Chondrocyte (in vitro differentiated cells): Measurements from ENCODE around the gene MEX3B. TPM values are rescaled to one million over a fixed set of nuclear protein-coding genes. Genes with fewer than 3 reads are reported as not detected.

Experiments used
- DNase-seq: peaks from one replicate; pipeline ENCODE4 v3.0.0; 2021; ENCODE audit warnings: mixed read lengths, low spot score
- H3K27ac Mint-ChIP-seq: one replicate; pipeline ENCODE4 v1.8.0; 2021; ENCODE audit warnings: mild to moderate bottlenecking, moderate library complexity, mixed read lengths; ENCODE audit not compliant: unreplicated experiment
- H3K27me3 Mint-ChIP-seq: 2 replicates; pipeline ENCODE4 v1.8.0; 2021; ENCODE audit warnings: low read depth, mixed read lengths
- H3K36me3 Mint-ChIP-seq: 2 replicates; pipeline ENCODE4 v1.8.0; 2021; ENCODE audit warnings: low read depth, mixed read lengths
- H3K4me1 Mint-ChIP-seq: 2 replicates; pipeline ENCODE4 v1.8.0; 2021; ENCODE audit warnings: low read depth, mild to moderate bottlenecking, mixed read lengths
- H3K4me3 Mint-ChIP-seq: one replicate; pipeline ENCODE4 v1.8.0; 2021; ENCODE audit warnings: mild to moderate bottlenecking, moderate library complexity, mixed read lengths; ENCODE audit not compliant: unreplicated experiment
- H3K9me3 Mint-ChIP-seq: 2 replicates; pipeline ENCODE4 v1.8.0; 2021; ENCODE audit warnings: low read depth, mixed read lengths
- long read RNA-seq: library from polyadenylated mRNA; stranded (forward); transcript quantifications from one replicate; pipeline ENCODE4 v2.0.0, GENCODE V29; 2021
- total RNA-seq: library from RNA; stranded (reverse); gene quantifications from 3 replicates; pipeline ENCODE4 v1.2.1, GENCODE V29; 2021
- TF ChIP-seq, protein P1 (sequence below): fragments of 200-600 bp; sonication (generic); IDR thresholded peaks from 2 replicates; pipeline ENCODE4 v1.5.0; 2021; ENCODE audit warnings: antibody characterized with exemption, mild to moderate bottlenecking, moderate library complexity

MEX3B gene
- total RNA-seq = 25.5 to 55.8 TPM (median 52.7 TPM) in 3 replicates
- long read RNA-seq, full-length matches to known transcripts = 69 of 69 reads
- long read RNA-seq, partial matches to known transcripts = 0 of 69 reads
- long read RNA-seq, other reads (novel, unspliced or antisense) = 0 of 69 reads

- peak; percentile 98 for DNase-seq
- Mint-ChIP-seq H3K4me1 (peaks cover 24% of the 10 kb centered on the region), H3K4me3 (peak within 1 kb of the TSS; percentile 92), H3K27me3 (no peaks in the 10 kb centered on the region), H3K27ac (peak within 1 kb of the TSS; percentile 95), H3K36me3 (peaks cover 13% of the 10 kb centered on the region), H3K9me3 (no peaks in the 10 kb centered on the region)
- TF ChIP-seq, protein P1, sequence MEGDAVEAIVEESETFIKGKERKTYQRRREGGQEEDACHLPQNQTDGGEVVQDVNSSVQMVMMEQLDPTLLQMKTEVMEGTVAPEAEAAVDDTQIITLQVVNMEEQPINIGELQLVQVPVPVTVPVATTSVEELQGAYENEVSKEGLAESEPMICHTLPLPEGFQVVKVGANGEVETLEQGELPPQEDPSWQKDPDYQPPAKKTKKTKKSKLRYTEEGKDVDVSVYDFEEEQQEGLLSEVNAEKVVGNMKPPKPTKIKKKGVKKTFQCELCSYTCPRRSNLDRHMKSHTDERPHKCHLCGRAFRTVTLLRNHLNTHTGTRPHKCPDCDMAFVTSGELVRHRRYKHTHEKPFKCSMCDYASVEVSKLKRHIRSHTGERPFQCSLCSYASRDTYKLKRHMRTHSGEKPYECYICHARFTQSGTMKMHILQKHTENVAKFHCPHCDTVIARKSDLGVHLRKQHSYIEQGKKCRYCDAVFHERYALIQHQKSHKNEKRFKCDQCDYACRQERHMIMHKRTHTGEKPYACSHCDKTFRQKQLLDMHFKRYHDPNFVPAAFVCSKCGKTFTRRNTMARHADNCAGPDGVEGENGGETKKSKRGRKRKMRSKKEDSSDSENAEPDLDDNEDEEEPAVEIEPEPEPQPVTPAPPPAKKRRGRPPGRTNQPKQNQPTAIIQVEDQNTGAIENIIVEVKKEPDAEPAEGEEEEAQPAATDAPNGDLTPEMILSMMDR = no peak
These were observed at the start of gene MEX3B for GRCh38 chr15:82045892-82046665. MEX3B (minus strand) TSS chr15:82046018; CDS start chr15:82045705, 313 bp downstream.

DNA sequence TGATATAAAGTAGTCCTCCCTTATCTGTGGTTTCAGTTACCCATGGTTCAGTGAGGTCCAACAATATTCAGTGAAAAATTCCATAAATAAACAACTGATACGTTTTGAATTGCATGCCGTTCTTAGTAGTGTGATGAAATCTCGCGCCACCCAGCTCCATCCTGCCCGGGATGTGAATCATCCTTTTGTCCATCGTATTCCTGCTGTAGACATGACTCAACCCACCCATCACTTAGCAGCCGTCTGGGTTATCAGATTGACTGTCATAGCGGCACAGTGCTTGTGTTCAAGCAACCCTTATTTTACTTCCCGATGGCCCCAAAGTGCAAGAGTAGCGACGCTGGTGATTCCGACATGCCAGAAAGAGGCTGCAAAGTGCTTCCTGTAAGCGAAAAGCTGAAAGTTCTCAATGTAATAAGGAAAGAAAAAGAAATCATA lies 48.0 kb upstream of the MEX3B start:
- Mint-ChIP-seq H3K27ac (peak overlapping the region; percentile 94), H3K9me3 (peaks cover 3% of the 10 kb centered on the region), H3K4me3 (peak overlapping the region; percentile 77), H3K27me3 (no peaks in the 10 kb centered on the region), H3K4me1 (peaks cover 42% of the 10 kb centered on the region), H3K36me3 (peaks cover 12% of the 10 kb centered on the region)
- DNase-seq = peak; percentile 20
- TF ChIP-seq, protein P1 = no peak

- TF ChIP-seq, protein P1 = no peak
- Mint-ChIP-seq H3K27me3 (no peaks in the 10 kb centered on the region), H3K4me3 (peak overlapping the region; percentile 77)
These were observed 47.5 kb upstream of the MEX3B start for GRCh38 chr15:82093325-82093724.

DNA sequence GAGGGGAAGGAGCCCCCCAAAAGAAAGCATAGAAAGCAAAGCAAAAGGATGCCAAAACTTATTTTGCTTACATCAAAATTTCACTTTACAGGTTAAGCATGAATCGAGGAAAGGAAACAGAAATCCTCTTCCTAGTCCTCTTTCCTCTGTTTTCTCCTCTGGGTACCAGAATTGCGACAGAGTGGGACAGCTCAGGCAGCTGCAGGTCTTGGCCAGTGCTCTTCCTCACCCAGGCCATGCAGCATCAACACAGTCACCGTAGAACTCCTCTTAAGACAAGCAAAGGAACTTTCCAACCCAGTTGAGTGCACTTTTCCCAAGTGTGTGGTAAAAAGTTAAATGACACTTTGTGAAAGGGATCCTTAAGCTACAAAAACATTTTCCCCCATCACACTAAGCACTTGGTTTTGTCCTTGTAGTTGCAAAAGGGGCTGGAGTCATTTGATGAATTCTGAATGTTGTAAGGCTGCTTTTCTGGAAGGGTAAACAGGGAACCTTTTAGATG lies 45.9 kb upstream of the MEX3B start:
- no peak overlapping the region for H3K4me3 Mint-ChIP-seq
- DNase-seq = no peak
- H3K9me3 Mint-ChIP-seq = peaks cover 3% of the 10 kb centered on the region
- H3K27ac Mint-ChIP-seq = no peak overlapping the region
- TF ChIP-seq, protein P1 = no peak
- peaks cover 28% of the 10 kb centered on the region for H3K4me1 Mint-ChIP-seq
- H3K27me3 Mint-ChIP-seq = no peaks in the 10 kb centered on the region
- H3K36me3 Mint-ChIP-seq = peaks cover 4% of the 10 kb centered on the region

More at GRCh38 chr15:82093325-82093724, 47.5 kb upstream of the MEX3B start:
- Mint-ChIP-seq H3K9me3 (peaks cover 3% of the 10 kb centered on the region), H3K36me3 (peaks cover 10% of the 10 kb centered on the region), H3K27ac (peak overlapping the region; percentile 94), H3K4me1 (peaks cover 37% of the 10 kb centered on the region)
- DNase-seq = no peak

GRCh38 chr15:82086243-82086995 lies 40.6 kb upstream of the MEX3B start:
- TF ChIP-seq, protein P1 = no peak
- Mint-ChIP-seq H3K27ac (no peak overlapping the region), H3K27me3 (no peaks in the 10 kb centered on the region), H3K9me3 (no peaks in the 10 kb centered on the region), H3K4me3 (no peak overlapping the region), H3K4me1 (peaks cover 16% of the 10 kb centered on the region), H3K36me3 (no peaks in the 10 kb centered on the region)
- DNase-seq = no peak
